ENCODE measurements around the gene ATP2B2. TPM values are rescaled to one million over a fixed set of nuclear protein-coding genes. Genes with fewer than 3 reads are reported as not detected.
A peak's percentile ranks its signal among the peaks of the same experiment; 100 is the strongest.

ATP2B2 gene
- polyA plus RNA-seq, 3 donors, result not detected

DNA sequence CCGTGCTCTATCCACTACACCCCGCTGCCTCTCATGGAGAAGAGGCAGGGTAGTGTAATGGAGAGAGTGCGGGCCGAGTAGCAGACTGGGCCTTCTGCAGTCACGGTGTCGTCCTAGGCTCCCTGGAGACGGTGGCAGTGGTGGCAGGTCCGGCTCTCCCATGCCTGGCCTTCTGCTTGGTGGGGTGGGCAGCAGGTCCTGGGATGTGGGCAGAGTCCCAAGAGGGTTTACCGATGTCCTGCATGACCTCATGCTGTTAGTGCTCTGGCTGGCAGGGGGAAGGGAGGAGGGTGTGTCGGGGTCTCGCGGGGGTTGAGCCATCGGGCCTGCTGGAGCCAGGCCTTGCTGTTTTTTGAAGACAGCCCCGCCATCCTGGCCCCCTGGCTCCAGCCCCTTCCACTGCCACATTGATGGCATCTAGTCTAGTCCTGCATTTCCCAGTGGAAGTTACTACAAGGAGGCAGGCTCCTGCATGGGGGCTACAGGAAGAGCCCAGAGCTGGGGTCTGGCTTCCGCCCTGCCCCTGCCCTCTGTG lies 110.8 kb downstream of the ATP2B2 start:
- H3K4me3 ChIP-seq (replicated peaks in 1 of 3; ENCODE audit: low read depth in 2 of 3, low read length in 3 of 3), result no peak overlapping the region
- no peak for DNase-seq
- H2AFZ ChIP-seq (ENCODE audit: insufficient read depth, low read depth, low read length, poor library complexity, severe bottlenecking), result no peak overlapping the region

DNA sequence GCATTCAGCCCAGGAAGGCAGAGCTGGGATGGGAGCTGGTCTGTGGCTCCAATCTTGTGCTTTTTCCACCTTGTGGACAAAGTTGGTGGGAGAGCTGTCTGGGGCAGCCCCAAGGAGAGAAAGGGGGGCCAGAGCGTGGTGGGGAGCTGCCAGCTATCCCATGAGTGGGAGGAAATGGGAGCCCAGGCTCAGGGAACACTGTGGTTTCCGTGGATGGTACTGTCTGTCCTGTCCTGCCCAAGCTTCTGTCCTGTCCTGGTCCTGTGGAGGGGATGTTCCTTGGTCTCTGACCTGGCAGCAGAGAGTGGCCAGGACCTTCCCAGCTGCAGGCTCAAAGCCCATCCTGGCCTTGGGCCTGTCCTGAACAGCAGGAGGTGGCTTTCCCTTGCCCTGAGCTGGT lies 111.9 kb downstream of the ATP2B2 start:
- peaks cover 0 to 3% (median under 1%) of the 10 kb centered on the region in 7 donors for H3K9me3 Mint-ChIP-seq
- no peak overlapping the region for H3K27ac ChIP-seq (ENCODE audit: low read depth in 1 of 2, low read length in 2 of 2)
- no peak overlapping the region for H3K9ac ChIP-seq (ENCODE audit: insufficient read depth, low read length, poor library complexity, severe bottlenecking)
- no peak overlapping the region for H3K4me2 ChIP-seq (replicated peaks; ENCODE audit: extremely low read depth, low read length, poor library complexity, severe bottlenecking)
- H3K4me1 ChIP-seq (ENCODE audit: control insufficient read depth in 1 of 2, insufficient read depth in 2 of 2, low read length in 2 of 2), result peaks cover 13% of the 10 kb centered on the region in 2 donors
- TF ChIP-seq, protein P1, sequence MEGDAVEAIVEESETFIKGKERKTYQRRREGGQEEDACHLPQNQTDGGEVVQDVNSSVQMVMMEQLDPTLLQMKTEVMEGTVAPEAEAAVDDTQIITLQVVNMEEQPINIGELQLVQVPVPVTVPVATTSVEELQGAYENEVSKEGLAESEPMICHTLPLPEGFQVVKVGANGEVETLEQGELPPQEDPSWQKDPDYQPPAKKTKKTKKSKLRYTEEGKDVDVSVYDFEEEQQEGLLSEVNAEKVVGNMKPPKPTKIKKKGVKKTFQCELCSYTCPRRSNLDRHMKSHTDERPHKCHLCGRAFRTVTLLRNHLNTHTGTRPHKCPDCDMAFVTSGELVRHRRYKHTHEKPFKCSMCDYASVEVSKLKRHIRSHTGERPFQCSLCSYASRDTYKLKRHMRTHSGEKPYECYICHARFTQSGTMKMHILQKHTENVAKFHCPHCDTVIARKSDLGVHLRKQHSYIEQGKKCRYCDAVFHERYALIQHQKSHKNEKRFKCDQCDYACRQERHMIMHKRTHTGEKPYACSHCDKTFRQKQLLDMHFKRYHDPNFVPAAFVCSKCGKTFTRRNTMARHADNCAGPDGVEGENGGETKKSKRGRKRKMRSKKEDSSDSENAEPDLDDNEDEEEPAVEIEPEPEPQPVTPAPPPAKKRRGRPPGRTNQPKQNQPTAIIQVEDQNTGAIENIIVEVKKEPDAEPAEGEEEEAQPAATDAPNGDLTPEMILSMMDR (IDR thresholded peaks at IDR 0.05), result no peak
- no peak for DNase-seq
- no peak overlapping the region for H3K4me3 ChIP-seq (replicated peaks in 1 of 3; ENCODE audit: low read depth in 2 of 3, low read length in 3 of 3)
- peaks cover 0 to 3% of the 10 kb centered on the region in 2 donors for H3K36me3 Mint-ChIP-seq
- WGBS (ENCODE audit: insufficient coverage), result 81% methylated on average over 2 of the region's 2 CpGs
- no peaks in the 10 kb centered on the region for H3K27me3 ChIP-seq (ENCODE audit: control insufficient read depth in 2 of 2, insufficient read depth in 2 of 2, low read length in 2 of 2)
- H4K20me1 ChIP-seq (ENCODE audit: insufficient read depth, low read length), result no peaks in the 10 kb centered on the region
- no peak overlapping the region for H3K4me3 Mint-ChIP-seq
- H3K36me3 ChIP-seq (replicated peaks in 1 of 2; ENCODE audit: control insufficient read depth in 1 of 2, insufficient read depth in 2 of 2, low read length in 2 of 2), result no peaks in the 10 kb centered on the region
- intact Hi-C loops (cut with micrococcal nuclease), result no loop called here
- peaks cover 0 to under 1% of the 10 kb centered on the region in 2 donors for H3K9me3 ChIP-seq (replicated peaks in 1 of 2; ENCODE audit: control insufficient read depth in 1 of 2, insufficient read depth in 1 of 2, low read length in 2 of 2)
- peaks cover 1 to 10% (median 2%) of the 10 kb centered on the region in 3 donors for H3K27me3 Mint-ChIP-seq (ENCODE audit: low read depth in 3 of 3)
- H2AFZ ChIP-seq (ENCODE audit: insufficient read depth, low read depth, low read length, poor library complexity, severe bottlenecking), result no peak overlapping the region
- H3K27ac Mint-ChIP-seq, result peak overlapping the region in 2 of 7 donors; percentile 44 to 50
- H3K4me1 Mint-ChIP-seq, result peaks cover 20% of the 10 kb centered on the region
- no peaks in the 10 kb centered on the region for H3K79me2 ChIP-seq (ENCODE audit: insufficient read depth, low read length)

More for the DNA sequence above, 110.8 kb downstream of the ATP2B2 start:
- Histone ChIP-seq H3K4me2 (replicated peaks; ENCODE audit: extremely low read depth, low read length, poor library complexity, severe bottlenecking) (no peak overlapping the region), H3K36me3 (replicated peaks in 1 of 2; ENCODE audit: control insufficient read depth in 1 of 2, insufficient read depth in 2 of 2, low read length in 2 of 2) (no peaks in the 10 kb centered on the region), H3K9ac (ENCODE audit: insufficient read depth, low read length, poor library complexity, severe bottlenecking) (no peak overlapping the region), H3K79me2 (ENCODE audit: insufficient read depth, low read length) (no peaks in the 10 kb centered on the region), H3K4me1 (ENCODE audit: control insufficient read depth in 1 of 2, insufficient read depth in 2 of 2, low read length in 2 of 2) (peaks cover 12 to 13% of the 10 kb centered on the region in 2 donors), H3K27ac (ENCODE audit: low read depth in 1 of 2, low read length in 2 of 2) (no peak overlapping the region), H3K9me3 (replicated peaks in 1 of 2; ENCODE audit: control insufficient read depth in 1 of 2, insufficient read depth in 1 of 2, low read length in 2 of 2) (no peaks in the 10 kb centered on the region), H3K27me3 (ENCODE audit: control insufficient read depth in 2 of 2, insufficient read depth in 2 of 2, low read length in 2 of 2) (no peaks in the 10 kb centered on the region), H4K20me1 (ENCODE audit: insufficient read depth, low read length) (no peaks in the 10 kb centered on the region)
- TF ChIP-seq, protein P1 (IDR thresholded peaks at IDR 0.05), result no peak
- H3K27me3 Mint-ChIP-seq (ENCODE audit: low read depth in 3 of 3), result peaks cover 1 to 10% (median 2%) of the 10 kb centered on the region in 3 donors
- no peak overlapping the region for H3K4me3 Mint-ChIP-seq
- H3K36me3 Mint-ChIP-seq, result no peaks in the 10 kb centered on the region
- no peaks in the 10 kb centered on the region for H3K9me3 Mint-ChIP-seq
- WGBS (ENCODE audit: insufficient coverage), result 96% methylated on average over 8 of the region's 15 CpGs
- intact Hi-C loops (cut with micrococcal nuclease), result no loop called here
- H3K27ac Mint-ChIP-seq, result no peak overlapping the region
- H3K4me1 Mint-ChIP-seq, result peaks cover 14% of the 10 kb centered on the region
